ENCODE measurements around the gene PET100.
A peak's percentile ranks its signal among the peaks of the same experiment; 100 is the strongest.

PET100 gene

DNA sequence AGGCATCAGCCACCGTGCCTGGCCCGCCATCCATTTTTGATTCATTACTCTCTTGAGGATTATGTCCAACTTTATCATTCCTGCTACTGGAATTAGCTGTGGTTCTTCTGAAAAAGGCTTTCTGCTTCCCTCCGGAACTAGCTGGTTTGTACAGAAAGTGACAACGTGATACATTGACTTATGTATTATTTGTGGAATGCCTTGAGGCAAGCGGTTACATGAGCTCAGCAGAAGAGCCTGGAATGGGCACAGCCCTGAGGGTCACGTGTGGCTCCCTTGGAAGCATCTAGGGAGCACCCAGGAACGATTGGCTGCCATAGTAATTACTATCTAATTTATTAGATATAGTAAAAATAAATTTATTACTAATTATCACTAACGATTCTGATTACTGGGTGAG, 24.8 kb downstream of the PET100 start:
- no peak for DNase-seq

DNA sequence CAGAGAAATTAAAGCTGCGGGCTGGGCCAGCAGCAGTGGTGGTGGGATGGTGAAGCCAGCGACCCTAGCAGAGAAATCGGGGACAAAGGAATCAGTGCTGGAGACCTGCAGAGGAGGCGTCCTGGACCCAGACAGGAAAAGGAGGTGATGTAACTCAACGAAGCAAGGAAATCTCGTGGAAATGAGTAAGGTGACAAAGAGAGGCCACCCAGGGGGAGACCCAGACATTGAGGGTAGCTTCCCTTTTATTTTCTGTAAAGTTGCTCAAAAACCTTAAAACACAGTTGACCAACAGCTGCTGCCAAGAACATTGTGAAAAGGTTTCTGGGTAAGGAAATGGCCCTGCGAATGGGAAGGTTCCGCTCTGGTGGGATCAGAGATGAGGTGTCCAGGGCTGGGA, 26.0 kb downstream of the PET100 start:
- DNase-seq, result no peak

DNA sequence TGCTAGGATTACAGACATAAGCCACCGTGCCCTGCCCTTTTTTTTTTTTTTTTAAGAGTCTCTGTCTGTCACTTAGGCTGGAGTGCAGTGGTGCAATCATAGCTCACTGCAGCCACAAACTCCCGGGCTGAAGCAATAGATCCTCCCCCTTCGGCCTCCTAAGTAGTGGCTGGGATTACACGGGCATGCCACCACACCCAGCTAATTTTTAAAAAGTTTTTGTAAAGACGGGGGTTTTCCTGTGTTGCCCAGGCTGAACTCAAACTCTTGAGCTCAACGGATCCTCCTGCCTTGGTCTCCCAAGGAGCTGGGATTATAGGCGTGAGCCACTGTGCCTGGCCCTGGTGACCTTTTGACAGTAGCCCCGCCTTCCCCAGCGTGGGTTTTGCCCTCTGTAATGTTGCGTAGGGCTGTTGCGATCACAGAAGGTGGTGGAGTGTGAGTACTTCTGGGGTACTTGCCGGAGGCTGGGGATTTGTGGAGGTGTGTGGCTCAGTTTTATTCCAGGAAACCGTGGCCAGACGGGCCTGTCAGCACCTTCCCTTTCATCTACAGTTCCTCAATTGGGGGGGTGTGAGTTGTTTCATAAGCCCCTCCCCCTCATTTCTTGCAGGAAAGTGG, 27.6 kb downstream of the PET100 start:
- DNase-seq, result no peak

DNA sequence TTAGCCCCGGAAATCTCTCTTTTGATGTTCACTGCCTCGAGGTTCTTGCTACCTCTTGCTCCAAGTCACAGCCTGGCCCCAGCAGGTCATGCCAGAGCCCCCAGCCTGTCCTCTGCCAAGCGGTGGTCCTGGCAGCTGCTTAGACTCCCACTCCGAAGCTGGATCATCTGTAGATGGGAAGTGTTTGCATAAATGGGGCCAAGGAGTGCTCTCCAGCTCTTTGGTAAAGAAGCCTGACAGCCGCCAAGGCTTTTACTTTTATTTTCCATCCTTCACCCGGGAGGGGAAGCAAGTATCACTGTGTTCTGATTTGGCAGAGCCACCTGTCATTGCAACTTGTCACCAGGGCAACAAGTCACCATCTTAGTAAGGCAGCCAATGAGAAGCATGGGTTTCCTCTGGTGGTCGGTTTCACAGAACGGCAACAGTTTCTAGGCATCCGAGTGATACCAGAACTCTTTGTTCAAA, 28.7 kb downstream of the PET100 start:
- no peak for DNase-seq

DNA sequence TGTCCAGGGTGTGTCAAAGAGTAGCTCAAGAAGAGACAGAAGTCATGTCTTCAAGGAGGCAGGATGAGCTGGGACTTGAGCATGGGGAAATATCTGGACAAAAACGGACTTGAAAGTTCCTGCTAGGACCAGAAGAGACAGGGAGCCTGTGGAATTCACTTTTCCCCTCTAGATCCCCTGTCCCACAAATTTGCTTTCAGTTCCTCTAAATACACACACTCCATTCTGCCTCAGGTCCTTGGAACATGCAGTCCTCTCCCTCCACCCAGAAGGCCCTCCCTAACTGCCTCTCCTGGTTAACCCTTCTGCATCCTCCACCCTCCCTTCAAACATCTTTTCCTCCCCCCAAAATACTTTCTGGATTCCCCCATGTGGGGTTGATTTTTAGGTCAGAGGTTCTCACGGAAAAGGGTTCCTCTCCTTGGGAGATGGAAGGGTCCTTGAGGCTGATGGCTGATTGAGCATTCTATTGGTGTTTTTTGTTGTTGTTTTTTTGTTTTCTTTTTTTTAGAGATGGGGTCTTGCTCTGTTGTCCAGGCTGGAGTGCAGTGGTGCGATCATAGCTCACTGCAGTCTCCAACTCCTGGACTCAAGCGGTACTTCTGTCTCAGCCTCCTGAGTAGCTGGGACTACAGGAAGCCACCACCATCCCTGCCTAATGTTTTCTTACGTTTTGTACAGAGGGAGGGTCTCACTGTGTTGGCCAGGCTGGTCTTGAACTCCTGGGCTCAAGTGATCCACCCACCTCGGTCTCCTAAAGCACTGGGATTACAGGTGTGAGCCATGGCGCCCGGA, 32.3 kb downstream of the PET100 start:
- DNase-seq, result no peak

DNA sequence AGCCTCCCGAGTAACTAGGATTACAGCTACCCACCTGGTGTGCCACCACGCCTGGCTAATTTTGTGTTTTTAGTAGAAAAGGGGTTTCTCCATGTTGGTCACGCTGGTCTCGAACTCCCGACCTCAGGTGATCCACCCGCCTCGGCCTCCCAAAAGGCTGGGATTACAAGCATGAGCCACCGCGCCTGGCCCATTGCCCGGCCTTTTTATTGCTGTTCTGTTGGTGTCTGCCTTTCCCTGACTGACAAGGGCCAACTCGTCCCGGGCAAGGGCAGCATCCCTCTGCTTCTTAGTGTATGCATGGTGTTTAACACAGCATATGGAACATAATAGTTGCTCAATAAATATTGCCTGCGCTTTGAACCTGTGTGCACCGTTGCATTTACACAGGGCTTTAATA, 33.1 kb downstream of the PET100 start:
- DNase-seq, result no peak

DNA sequence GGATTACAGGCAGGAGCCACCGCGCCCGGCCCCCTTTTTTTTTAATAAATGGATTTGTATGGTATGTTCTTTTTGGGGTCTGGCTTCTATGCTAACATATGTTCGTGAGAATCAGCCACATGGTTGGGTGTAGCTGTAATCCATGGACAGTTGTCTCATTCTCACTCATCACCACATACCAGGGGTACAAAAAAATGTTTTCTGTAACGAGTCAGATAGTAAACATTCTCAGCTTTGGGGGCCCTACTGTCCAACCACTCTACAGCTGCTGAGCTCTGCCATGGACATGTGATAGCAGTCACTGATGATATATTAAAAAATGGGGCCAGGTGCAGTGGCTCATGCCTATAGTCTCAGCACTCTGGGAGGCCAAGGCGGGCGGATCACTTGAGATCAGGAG, 34.1 kb downstream of the PET100 start:
- DNase-seq, result no peak

DNA sequence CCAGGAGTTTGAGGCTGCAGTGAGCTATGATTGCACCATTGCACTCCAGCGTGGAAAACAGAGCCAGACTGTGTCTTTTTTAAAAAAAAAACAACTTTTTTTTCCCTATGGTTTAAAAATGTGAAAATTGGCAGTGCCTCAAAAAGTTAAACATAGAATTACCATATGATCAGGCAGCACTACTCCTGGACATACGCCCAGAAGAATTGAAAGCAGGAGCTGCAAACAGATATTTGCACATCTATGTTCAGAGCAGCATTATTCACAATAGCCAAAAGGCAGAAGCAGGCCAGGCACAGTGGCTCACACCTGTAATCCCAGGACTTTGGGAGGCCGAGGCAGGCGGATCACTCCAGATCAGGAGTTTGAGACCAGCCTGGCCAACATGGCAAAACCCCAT, 35.5 kb downstream of the PET100 start:
- no peak for DNase-seq

DNA sequence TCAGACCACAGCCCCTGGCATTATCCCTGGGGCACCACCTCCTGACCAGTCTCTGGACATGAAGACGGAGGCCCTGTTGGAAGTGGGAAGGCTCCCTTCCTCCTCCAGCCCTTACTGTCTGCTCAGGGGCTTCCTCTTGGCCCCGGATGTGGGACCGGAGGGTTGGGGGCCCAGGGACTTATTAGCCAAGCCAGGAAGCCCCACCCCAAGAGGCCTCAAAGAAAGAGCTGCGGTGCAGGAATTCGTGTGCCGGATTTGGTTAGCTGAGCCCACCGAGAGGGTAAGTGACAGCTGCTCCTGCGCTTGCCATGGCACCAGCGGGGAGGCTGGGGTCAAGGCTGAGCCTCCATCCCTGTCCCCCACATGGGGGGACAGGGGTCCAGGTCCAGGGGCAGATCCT, 39.2 kb downstream of the PET100 start, which contains the start of gene RETN:
Gene RETN (plus strand): TSS at position 208 of the 400 bp plus-strand sequence. CDS start 278 bp downstream, outside the sequence.
- no peak for DNase-seq

DNA sequence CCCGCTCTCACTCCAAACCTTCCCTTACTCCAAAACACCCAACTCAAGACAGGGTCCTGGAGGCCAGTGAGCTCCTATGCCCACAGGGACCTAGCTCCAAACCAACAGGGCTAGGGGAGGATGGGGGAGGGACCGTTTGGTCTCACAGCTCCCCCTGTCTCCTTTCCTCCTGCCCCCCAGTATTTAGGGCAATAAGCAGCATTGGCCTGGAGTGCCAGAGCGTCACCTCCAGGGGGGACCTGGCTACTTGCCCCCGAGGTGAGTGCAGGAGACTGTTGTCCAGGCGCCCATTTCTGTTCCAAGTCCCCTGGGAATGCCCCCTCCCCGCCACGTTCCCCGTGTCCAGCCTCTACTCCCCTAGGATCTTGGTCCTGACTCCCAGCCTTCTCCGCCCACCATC, 40.0 kb downstream of the PET100 start:
- DNase-seq, result no peak

DNA sequence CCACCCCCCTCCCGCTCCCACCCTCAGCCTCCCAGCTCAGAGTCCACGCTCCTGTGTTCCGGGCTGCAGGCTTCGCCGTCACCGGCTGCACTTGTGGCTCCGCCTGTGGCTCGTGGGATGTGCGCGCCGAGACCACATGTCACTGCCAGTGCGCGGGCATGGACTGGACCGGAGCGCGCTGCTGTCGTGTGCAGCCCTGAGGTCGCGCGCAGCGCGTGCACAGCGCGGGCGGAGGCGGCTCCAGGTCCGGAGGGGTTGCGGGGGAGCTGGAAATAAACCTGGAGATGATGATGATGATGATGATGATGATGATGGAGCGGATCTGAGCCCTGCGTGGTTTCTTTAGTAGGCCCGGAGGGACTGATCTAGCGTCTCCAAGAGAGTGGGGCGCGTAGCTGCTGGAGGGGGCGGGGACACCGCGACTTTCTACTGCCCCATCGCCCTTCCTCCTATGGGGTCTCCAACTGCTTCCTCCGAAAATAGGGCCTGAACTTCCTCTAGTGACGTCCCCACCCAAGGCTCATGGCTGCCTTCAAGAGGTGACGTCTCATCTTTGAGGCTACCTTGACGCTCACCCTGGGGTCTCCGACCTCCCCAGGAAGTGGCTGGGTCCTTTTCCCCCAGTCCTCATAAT, 40.7 kb downstream of the PET100 start:
- no peak for DNase-seq

DNA sequence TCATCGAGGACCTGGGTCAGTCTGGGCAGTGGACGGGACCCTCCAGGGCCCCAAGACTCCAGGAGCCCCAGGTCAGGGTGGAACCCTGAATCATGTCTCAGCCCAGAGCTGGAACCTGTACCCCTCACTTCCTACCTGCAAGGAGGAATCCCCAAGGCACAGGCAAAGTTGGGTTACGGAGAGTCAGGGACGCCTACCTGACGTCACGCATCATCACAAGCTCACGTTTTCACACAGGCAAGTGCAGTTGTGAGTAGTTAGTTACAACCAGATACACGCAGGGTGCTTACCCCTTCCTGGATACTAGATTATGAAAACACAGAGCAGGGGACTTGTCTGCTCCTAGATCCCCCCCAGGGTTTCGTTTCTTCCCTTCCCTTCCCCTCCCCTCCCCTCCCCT, 41.2 kb downstream of the PET100 start:
- DNase-seq, result no peak

DNA sequence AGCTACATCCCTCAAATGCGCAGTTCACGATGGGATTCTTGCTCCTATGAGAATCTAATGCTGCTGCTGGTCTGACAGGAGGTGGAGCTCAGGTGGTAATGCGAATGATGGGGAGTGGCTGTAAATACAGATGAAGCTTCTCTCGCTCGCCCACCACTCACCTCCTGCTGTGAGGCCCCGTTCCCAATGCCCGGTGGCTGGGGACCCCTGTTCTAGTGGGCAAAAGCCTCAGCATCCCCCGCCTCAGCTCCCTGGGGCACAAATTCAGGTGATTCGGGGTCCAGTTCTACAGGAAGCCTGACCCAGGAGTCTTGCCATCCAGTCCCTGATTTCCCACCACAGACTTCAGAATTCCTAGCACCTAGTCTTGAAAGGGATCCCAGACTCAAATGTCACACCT, 42.9 kb downstream of the PET100 start:
- DNase-seq, result no peak

DNA sequence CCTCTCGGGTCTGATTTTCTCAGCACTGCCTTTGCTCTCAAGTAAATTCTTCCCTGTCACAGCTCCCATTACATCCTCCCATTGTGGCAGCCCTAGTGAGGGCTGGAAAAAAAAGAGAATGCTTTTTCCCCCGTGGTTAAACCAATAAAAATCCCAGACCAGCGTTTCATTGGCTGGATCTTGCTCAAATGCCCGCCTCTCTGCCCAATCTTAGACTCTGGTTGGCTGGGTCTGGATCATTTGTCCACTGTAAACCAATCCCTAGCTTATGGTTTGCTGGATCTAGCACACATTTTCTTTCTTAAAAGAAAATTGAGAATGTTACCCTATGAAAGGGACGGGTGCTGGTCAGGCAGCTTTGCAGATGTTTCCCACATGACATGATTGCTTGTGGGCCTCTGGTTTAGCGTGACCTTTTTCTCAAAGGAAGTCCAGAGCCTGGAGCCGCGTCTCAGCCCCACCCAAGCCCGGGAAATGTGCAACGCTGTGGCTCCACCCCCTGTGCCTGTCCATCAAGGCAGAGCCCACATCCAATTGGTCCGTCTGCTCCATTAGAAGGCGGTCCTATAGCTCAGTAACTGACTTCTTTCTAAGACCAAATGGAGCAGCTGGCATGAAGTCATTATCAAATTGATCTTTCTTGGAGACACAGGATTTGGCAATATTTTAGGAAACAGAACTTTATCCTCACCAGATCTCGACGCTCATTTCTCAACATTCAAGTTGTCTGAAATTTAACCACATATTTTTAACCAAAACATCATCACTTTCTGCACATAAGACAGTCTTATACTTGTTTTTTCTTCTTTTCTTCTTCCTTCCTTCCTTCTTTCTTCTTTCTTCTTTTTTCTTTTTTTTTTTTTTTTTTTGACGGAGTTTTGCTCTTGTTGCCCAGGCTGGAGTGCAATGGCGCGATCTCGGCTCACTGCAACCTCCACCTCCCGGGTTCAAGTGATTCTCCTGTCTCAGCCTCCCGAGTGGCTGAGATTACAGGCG, 44.7 kb downstream of the PET100 start:
- no peak for DNase-seq

DNA sequence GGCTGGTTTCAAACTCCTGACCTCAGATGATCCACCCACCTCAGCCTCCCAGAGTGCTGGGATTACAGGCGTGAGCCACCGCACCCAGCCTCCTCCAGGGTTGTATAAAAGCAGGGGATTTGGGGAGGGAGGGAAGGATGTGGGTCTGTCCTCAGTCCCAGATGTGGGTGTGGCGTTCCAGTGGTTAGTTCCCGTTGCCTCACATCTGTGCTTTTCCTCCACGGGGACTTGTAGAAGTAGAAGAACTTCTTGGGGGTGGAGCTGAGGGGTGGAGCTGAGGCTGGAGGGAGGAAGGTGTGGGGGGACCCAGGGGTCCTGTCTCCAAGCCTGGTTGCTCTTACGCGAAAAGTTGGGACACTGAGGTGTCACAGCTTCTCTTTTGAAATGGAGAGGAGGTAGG, 46.8 kb downstream of the PET100 start:
- no peak for DNase-seq

DNA sequence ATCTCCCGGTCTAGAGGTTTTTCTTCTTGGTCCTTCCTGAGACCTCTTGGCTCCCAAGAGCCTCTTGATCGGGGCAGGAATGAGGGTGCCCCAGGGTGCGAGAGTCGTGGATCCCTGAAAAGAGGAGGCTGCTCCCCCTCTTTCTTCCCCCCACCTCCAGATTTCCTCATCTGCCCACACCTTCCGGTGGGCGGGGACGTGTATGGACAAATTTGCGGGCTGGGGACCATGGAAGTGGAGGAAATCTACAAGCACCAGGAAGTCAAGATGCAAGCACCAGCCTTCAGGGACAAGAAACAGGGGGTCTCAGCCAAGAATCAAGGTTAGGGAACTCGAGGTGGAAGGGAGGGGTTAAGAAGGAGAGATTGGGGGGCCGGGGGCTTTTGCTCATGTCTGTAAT, 47.3 kb downstream of the PET100 start, which contains the start of gene MCEMP1:
Gene MCEMP1 (plus strand): TSS at position 237 of the 400 bp plus-strand sequence. CDS start 31 bp downstream, at position 268.
- DNase-seq, result no peak

DNA sequence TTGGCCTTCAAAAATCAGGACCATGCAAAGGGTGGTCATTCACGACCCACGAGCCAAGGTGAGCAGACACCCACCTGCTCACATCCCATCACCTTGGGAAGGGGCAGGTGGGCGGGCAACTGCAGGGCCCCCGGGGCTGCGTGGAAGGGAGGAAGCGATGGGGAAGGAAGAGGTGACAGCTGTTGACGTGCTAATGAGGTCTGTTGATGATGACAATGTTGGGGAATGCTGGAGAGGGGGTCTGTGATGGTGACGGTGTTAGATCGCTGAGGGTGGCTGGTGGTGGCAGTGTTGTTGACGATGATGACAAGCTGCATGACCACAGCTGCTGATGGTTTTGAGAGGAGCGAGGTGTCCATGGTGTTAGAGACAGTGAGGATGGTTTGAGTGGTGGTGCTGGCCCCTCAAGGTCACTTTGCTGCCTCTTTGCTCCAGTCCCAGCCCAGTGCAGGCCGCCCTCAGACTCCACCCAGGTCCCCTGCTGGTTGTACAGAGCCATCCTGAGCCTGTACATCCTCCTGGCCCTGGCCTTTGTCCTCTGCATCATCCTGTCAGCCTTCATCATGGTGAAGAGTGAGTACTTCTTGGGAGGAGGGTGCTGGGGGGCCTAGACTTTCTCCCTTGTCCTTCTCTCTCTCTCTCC, 48.2 kb downstream of the PET100 start:
- DNase-seq, result no peak

DNA sequence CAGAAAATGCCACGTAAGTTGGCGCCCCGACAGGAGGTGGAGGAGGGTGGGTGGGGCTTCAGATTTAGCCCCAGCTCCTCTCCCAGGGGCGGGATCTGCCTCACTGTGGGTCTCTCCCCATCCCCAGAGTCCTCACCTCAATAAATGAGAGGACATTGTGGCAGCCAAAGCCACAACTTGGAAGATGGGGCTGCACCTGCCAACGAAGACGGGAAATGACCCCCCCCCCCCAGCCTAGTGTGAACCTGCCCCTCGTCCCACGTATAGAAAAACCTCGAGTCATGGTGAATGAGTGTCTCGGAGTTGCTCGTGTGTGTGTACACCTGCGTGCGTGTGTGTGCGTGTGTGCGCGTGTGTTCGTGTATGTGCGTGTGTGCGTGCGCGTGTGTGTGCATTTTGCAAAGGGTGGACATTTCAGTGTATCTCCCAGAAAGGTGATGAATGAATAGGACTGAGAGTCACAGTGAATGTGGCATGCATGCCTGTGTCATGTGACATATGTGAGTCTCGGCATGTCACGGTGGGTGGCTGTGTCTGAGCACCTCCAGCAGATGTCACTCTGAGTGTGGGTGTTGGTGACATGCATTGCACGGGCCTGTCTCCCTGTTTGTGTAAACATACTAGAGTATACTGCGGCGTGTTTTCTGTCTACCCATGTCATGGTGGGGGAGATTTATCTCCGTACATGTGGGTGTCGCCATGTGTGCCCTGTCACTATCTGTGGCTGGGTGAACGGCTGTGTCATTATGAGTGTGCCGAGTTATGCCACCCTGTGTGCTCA, 49.6 kb downstream of the PET100 start:
- DNase-seq, result no peak

DNA sequence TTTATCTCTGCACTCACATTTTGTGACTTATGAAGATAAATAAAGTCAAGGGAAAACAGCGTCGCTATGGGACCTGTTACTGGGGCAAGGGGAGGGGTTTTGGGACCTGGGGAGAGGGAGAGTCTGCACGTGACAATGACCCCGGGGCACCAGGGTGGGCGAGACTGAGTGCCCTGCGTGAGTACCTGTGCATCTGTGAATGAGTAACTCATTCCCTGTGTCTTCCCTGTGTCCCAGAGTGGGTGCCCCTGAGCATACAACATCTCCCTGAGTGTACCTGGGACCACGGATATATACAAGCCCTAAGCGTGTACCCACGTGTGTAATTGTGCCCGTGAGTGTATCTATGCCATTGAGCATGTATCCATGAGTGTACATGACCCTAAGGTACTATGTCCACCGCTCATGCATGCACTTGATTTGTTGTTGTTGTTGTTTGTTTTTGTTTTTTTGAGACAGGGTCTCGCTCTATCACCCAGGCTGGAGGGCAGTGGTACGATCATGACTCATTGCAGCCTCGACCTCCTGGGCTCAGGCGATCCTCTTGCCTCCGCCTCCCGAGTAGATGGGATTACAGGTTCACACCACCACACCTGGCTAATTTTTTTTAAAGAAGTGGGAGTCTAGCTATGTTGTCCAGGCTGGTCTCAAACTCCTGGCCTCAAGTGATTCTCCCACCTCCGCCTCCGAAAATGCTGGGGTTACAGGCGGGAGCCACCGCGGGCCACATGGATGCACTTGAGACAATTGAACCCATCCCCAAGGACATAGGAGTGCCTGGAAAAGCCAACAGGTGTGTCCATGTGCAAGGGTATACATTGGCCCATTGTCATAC, 50.4 kb downstream of the PET100 start:
- no peak for DNase-seq

DNA sequence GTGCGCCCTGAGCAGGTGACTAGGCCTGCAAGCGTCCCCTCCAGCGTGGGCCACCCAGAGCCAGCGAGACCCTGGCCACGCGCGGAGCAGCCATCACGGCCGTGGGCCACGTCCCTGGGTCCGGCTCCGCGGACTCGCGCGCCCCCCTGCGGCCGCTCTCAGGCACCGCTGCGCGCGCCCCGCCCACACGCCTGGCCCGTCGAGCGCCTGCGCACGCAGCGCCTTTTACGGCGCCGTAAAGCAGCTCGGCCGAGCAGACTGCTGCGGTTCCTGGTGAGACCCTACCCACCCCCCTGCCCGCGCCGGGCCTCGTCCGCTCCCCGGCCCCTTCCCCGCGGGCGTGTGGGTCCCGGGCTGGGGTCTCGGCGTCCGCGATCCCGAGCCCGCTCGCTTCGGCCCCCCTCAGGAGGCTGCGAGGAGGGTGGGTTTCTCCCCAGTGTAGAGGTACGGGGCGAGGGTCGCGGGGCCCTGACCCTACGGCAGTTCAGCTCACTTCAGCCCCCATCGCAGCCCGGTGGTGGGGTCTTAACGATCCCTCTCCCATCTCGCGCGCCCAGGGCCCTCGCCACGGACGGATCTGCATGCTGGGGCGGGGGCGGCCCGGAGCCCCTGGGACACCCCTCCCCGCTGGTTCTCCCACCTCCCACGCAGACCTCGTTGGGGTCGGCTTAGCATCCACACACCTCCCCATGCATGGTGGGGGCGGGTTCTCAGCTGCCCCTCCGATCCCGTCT, 51.2 kb downstream of the PET100 start, which contains the start of gene TRAPPC5:
Gene TRAPPC5 (plus strand): TSS at position 228 of the 734 bp plus-strand sequence. CDS start 1,421 bp downstream, outside the sequence.
- peak; percentile 77 for DNase-seq
